GM15510 (cell line): Measurements from ENCODE around the gene NIBAN1.

Experiments used
- POLR2A ChIP-seq: IDR thresholded peaks from 3 replicates; pipeline ENCODE4 v1.6.1; 2011; ENCODE audit warnings: borderline replicate concordance; ENCODE audit not compliant: insufficient read length; ENCODE audit errors: extremely low read depth

Gene NIBAN1

DNA sequence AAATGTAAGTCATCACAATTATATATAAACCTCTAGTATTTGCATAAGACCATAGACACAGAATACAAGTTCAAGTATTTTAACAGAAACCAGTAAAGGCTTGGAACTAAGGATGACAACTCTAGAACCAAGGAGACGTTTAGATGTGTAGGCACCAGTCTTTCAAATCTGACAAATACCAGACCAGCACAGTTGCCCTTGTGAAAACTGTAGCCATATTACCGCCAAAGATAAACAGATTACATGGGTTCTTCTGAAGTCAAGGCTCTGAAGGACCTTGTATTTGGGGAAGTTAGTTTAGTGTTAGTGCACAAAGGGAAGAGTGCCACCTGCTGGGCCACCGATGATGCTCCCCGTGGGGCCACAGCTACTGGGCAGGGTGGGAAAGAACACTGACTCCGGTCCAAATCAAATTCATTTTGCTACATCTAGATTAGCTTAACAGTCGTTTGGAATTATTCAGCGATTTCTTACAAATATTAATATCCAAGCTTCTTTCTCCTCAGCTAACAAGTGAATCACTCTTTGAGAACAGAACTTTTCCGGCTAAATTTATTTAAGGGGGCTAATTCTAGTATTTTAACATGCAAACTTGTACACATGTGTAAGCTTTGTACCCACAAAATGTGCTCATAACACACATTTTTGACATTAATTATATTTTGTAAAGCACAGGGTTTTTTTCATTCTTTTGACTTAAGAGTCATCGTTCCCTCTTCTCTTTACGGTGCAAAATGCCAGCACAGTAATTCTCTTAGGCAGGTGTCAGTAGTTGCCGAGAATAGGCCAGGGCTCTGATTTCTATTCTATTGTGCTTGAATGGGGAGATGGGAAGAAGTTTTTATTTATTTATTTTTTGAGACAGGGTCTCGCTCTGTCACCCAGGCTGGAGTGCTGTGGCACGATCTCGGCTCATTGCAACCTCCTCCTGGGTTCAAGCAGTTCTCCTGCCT, 8.0 kb upstream of the NIBAN1 start:
- no peak for TF ChIP-seq POLR2A

- no peak for TF ChIP-seq POLR2A
Measured at GRCh38 chr1:184980726-184981125, 6.4 kb upstream of the NIBAN1 start.

DNA sequence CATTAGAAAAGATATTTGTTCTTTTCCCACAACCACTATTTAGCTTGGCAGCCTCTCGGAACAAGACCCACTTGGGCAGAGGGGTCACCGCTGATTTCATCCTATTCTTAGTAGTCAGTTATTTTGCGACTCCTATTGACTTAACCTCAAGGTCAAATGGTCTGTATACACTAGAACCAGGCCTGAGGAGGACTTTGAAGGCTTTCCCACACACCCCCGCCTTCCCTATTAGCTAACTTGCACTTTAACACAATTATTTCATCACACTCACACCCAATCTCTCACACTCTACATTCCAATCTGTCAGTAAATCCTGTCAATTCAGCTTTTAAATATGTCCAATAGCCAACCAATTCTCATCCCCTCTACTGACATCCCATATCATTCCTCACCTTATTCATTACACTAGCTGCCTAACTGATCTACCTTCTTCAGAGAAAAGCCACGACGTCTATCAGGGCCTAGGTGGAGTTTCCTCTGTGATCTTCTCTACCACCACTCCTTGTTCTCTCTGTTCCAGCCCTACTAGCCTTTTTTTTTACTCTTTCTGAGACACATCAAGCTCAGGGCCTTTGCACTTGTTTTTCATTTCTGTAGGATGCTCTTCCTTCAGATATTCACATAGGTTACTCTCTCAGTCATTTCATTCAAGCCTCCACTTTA, 1.0 kb upstream of the NIBAN1 start:
- no peak for TF ChIP-seq POLR2A

- TF ChIP-seq POLR2A, result no peak
Measured at GRCh38 chr1:184974837-184975115, 468 bp upstream of the NIBAN1 start.

GRCh38 chr1:184973272-184974055, 844 bp downstream of the NIBAN1 start:
- no peak for TF ChIP-seq POLR2A

DNA sequence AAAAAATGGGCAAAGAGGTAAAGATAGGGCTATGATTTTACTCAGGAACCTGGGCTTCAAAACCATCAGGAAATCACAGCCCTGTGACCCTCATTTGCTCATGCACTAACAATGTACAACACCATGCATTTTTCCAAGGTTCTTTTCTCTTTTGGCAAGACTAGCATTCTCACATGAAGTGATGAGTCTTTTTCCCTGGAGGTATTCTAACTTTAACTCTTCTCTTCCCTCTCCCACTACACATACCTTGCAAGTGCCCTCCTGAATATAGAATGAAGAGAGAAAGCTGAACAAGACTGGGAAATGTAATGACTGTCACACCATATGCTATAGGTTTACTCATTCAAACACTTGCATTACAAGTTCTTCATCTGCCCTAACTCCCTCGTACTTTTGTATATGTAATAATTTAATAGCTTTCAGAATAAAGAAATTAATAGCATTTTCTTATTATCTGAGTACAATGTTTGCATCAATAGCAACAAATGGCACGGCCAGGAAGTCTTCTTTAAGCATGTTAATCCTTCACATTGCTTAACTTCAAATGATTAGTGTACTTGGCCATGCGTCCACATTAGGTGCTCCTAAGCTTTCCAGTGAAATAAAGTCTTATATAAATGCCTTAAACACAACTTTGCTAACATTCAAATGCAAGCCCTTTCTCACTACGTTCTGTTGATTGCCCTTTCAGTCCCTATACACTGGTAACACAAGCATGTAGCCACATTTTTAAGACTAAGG, 1.8 kb downstream of the NIBAN1 start:
- no peak for TF ChIP-seq POLR2A

DNA sequence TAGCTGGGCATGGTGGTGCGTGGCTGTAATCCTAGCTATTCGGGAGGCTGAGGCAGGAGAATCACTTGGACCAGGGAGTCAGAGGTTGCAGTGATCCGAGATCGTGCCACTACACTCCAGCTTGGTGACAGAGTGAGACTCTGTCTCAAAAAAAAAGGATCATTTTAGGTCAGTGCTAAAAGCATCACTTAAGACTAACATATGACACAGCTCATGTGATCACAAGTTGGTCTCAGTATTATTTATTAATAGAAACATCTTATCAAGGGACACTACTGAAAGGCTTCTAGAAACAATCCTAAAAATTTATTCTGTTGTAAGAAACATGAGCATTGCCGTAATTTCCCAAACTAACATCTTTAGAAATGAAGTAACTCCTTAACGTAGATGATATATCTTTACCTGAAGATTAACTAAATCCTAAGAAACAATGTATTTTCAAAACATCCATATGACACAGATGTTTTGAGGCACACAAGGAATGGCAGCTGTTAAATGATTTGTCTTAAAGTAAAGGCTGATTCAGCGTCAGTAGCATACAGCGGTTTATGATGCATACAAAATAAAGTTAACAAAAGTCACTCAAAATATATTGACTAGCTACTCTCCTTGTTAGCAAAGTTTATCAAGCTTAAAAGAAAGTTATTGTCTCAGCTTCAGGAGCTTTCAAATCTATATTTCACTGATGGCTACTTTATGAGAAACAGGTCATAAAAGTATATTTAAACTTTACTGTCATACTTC, 2.6 kb downstream of the NIBAN1 start:
- TF ChIP-seq POLR2A, result no peak

GRCh38 chr1:184970691-184971161, 3.6 kb downstream of the NIBAN1 start:
- no peak for TF ChIP-seq POLR2A

GRCh38 chr1:184966989-184967388, 7.3 kb downstream of the NIBAN1 start:
- TF ChIP-seq POLR2A, result no peak

DNA sequence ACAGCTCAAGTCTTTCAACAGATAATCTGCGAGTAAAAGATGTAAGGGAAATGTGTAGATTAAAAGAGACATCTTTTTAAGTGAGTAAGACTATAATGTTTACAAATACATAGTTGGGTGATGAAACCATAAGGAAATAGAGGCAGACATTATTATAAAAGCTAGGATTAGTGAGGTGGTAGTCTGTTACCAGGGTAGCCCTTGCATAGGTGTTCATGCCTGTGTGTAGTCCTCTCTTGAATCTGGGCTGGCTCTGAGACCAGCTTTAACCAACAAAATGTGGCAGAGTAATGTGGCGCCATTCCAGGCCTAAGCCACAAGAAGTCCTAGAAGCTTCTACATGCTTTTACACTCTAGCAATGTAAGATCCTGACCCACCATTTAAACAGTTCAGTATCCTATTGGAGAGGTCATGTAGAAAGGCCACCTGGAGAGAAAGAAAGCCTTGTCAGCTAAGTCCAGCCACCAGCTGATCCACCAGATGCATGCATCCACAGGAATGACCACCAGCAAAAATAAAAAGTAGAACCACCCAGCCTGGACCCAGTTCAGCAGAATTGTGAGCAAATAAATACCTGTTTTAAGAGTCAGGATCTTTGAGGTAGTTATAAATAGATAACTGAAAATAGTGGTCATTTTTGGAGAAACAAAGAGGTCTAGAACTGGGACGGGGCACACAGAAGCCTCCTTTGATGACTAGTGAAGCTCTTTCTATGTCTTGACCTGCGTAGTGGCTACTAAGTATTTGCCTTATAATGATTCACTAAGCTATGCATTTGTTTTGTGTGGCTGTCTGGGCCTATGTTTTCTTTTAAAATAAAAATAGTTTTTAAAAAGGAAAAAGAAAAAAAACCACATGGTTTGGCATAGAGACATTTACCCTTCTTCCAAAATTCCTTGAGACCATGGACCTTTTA, 8.1 kb downstream of the NIBAN1 start:
- no peak for TF ChIP-seq POLR2A

- TF ChIP-seq POLR2A, result no peak
Measured at GRCh38 chr1:184965439-184965838, 8.9 kb downstream of the NIBAN1 start.

DNA sequence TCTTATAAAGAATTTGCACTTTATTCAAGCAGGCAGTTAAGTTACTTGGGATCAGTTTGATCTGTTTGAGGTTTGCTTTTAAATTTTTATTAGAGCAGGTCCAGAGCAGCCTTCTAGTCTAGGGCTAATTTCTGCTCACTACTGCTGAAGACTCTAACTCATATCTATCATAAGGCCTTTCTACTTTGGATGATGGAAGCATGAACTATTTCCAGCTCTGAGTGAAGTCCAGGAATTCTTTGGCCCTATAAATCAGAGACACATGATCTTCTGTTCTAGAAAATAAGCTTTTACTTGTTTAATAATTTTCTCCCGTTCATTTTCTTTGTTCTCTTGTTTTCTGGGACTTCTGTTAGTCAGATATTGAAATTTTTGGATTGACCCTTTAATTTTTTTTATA, 14.7 kb downstream of the NIBAN1 start:
- no peak for TF ChIP-seq POLR2A
